Measurements from ENCODE around the gene SENP2.
"Not testable (repeated sequence)": the region's sequence is repeated elsewhere in the genome, so short reads cannot be mapped to it uniquely, and the experiment has no call there.

The SENP2 gene

DNA sequence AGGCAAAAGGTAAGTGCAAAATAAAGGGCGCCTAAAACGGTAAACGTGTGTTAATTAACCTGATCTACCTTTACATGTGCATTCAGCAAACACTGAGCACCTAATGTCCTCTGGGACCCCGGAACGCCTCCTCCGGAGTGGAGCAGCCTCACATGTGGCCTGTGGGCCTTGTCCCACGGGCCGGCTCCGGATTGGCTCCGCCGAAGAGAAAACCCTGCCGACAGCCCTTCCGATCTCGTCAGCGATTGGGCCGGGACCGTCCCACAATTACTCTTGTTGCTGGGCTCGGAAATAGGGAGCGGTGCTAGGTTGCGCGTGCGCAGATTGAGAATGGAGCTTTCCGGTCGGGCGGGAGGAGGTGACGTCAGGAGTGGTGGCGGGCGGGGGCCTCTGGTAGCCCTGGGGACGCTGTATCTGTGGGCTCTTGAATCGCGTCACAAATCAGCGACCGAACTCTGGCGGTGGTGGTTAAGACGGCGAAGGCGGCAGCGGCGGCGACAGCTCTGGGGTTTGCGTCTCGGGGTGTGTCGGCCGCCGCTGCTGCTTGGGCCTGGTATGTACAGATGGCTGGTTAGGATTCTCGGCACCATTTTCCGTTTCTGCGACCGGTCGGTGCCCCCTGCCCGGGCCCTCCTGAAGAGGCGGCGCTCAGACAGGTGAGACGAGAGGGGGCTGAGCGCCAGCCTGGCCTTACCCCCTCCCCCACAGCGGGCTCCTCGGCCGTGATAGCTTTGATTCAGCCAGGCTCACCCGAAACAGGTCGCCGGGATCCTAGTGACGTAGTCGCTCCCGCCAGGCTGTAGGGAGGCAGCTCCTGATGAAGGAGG is at the start of gene SENP2:
SENP2 (plus strand) TSS at position 437 of the 827 bp plus-strand sequence; CDS start at position 556, 119 bp downstream.
- peak; percentile 99 for DNase-seq (ENCODE audit: insufficient read length, low spot score)
- FAIRE-seq, result peak; percentile 76

DNA sequence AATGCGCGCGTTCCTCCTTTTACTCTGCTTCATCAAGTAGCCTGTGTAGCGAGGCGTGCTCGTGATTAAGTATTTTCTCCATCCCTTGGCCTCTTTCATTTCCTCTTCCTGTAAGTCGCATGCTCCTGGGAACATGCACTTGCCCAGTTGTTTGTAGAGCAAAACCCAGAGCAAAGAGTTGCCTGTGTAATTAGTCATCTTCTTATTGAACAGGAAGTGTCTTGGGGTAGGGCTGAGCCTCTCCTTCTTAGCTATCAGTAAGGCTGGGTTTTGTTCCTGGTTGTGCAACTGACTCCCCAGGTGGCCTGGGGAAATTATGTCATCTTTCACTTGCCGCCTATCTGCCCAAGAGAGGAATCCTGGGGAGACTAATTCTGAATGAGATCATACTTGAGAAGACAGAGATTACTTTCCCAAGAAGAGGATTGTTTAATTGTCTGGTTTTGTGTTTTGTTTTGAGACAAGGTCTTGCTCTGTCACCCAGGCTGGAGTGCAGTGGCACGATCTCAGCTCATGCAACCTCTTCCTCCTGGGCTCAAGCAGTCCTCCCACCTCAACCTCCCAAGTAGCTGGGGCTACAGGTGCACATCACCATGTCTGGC is 48.6 kb upstream of the SENP2 start:
- FAIRE-seq, result peak; percentile 26
- peak; percentile 76 for DNase-seq (ENCODE audit: insufficient read length, low spot score)

DNA sequence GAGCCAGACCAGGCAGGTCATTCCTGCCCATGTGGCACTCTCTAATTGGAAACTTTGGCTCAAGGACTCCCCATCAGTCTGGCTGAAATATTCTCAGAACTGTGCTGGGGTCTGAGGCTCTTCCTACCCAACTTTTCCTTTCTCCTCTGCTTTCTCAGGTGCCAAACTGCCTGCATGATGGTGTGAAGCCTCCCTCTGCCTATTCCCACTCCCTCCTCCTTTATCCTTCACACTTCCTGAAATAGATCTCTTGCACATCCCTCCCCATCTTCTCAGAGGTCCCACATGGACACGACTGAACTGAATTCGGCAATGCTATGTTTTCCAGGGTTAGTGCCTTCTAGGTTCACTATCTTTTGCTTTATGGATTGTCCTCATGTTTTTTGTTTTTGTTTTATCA is 46.2 kb upstream of the SENP2 start:
- DNase-seq (ENCODE audit: insufficient read length, low spot score) (no peak), FAIRE-seq (no peak)

GRCh38 chr3:185540695-185541094 is 45.4 kb upstream of the SENP2 start:
- DNase-seq (ENCODE audit: insufficient read length, low spot score) (no peak), FAIRE-seq (no peak)

DNA sequence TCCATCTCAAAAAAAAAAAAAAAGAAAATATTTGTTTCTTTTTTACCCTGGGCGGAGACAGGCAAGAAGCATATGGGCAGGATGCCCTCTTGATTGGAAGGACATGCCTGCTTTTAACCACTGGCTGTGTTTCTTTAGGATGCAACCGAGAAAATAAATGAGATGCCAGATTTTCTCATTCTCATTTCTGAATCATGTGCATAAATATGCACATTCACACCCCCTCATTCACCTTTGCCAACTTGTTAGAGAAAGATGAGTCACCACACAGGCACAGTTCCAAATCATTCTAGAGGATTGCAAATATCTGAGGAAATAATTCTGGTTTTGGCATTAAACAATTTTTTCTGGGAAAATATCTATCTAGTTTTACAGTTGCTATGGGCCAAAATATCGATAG is 37.0 kb upstream of the SENP2 start:
- peak; percentile 85 for DNase-seq (ENCODE audit: insufficient read length, low spot score)

GRCh38 chr3:185549651-185550111 is 36.4 kb upstream of the SENP2 start:
- DNase-seq (ENCODE audit: insufficient read length, low spot score), result no peak
- no peak for FAIRE-seq

More for the DNA sequence above, 37.0 kb upstream of the SENP2 start:
- FAIRE-seq, result no peak

- FAIRE-seq, result no peak
- DNase-seq (ENCODE audit: insufficient read length, low spot score), result peak; percentile 45
Measured at GRCh38 chr3:185552358-185552877, 33.7 kb upstream of the SENP2 start, which contains the start of gene LIPH. LIPH (minus strand) TSS chr3:185552588; CDS start chr3:185552471, 117 bp downstream.

GRCh38 chr3:185555101-185555501 is 31.0 kb upstream of the SENP2 start:
- DNase-seq (ENCODE audit: insufficient read length, low spot score) (no peak), FAIRE-seq (no peak)

DNA sequence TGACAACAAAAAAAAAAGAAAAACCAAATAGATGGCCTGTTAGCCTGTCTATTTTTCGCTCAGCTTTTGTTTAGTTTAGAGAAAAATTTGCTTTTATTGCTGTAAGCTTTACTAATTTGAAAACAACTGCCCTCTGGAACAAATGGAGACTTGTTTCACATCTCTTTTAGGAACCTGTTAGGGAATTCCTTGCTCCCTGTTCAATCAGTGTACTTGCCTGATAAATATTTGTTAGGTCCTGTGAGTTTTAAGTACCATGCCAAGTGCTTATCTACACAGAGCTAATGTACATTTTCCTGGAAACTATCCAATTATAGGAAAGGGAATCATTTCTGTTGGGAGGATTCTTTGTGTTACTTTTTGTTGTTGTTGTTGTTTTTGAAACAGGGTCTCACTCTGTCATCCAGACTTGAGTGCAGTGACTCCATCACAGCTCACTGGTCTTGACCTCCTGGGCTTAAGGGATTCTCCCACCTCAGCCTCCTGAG is 30.2 kb upstream of the SENP2 start:
- FAIRE-seq (no peak), DNase-seq (ENCODE audit: insufficient read length, low spot score) (no peak)

DNA sequence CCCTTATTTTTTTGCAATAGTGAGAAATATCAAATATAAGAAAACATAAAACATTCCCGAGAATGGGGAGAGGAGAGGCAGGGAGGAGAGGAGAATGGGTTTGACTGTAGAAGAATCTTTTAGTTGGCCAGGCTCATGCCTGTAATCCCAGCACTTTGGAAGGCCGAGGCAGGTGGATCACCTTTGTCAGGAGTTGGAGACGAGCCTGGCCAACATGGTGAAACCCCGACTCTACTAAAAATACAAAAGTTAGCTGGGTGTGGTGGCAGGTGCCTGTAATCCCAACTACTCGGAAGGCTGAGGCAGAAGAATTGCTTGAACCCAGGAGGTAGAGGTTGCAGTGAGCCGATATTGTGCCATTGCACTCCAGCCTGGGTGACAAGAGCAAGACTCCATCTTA is 29.5 kb upstream of the SENP2 start:
- FAIRE-seq; DNase-seq (ENCODE audit: insufficient read length, low spot score): not testable (repeated sequence)

DNA sequence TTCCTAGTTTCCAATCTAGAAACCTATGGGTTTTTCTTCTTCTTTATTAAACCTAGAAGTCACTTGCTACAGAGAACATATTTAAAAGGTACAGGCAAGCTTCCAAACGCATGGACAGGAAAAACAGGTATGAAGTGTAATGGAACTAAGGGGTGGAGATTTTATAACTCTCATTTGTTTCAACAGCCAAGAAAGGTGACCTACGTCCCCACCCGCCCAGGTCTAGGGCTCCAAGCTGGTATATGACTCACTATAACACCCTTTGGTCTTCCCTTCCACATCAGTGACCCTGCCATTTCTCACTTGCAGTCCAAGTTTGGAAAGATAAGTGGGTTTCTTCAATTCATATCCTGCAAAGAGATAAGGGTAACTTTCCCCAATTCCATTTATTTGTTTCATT is 27.7 kb upstream of the SENP2 start:
- FAIRE-seq (no peak), DNase-seq (ENCODE audit: insufficient read length, low spot score) (no peak)

GRCh38 chr3:185559706-185560090 is 26.4 kb upstream of the SENP2 start:
- no peak for DNase-seq (ENCODE audit: insufficient read length, low spot score)
- no peak for FAIRE-seq

DNA sequence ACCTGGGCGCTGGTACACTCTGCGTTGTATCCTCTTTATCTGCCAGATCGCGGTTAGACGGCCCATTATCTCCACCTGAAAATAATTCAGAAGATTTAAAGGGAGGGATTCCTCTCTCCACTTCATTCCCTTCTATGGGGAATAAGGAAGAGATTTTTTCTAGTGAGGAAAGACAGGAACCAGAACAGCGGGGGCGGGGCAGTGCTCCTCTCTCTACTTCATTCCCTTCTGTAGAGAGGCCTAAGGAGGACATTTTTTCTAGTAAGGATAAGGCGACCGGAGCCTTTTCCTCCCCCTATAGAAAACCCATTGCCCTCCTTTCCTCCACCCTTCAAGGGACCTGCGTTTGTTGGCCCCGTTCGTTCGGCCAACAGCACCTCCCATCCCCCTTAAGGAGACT is 25.4 kb upstream of the SENP2 start:
- DNase-seq (ENCODE audit: insufficient read length, low spot score) (no peak), FAIRE-seq (no peak)

- FAIRE-seq, result no peak
Measured at GRCh38 chr3:185561374-185561943, 24.6 kb upstream of the SENP2 start.

GRCh38 chr3:185561958-185562357 is 24.1 kb upstream of the SENP2 start:
- no peak for DNase-seq (ENCODE audit: insufficient read length, low spot score)
- FAIRE-seq, result no peak

More at GRCh38 chr3:185561374-185561943, 24.6 kb upstream of the SENP2 start:
- no peak for DNase-seq (ENCODE audit: insufficient read length, low spot score)

GRCh38 chr3:185572183-185572582 is 13.9 kb upstream of the SENP2 start:
- no peak for DNase-seq (ENCODE audit: insufficient read length, low spot score)

GRCh38 chr3:185575108-185575869 is 10.8 kb upstream of the SENP2 start:
- not testable (repeated sequence) for DNase-seq (ENCODE audit: insufficient read length, low spot score); FAIRE-seq

More at GRCh38 chr3:185572183-185572582, 13.9 kb upstream of the SENP2 start:
- no peak for FAIRE-seq

- DNase-seq (ENCODE audit: insufficient read length, low spot score) (no peak), FAIRE-seq (no peak)
Measured at GRCh38 chr3:185582236-185582635, 3.9 kb upstream of the SENP2 start.

DNA sequence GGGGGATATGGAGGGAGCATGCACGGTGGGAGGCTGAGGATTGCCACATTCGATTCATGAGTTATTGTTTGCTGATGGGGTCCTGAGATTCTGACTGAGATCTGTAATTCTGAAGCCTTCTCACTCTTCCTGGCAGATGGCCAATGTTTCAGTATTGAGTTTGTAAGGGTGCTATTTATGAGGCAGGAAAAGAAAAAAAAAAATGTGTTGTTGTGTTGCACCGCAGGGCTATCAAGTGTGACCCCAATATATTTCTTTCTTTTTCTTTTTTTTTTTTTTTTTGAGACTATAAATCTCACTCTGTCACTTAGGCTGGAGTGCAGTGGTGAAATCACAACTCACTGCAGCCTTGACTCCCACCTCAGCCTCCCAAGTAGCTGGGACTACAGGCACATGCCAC is 3.2 kb upstream of the SENP2 start:
- FAIRE-seq (no peak), DNase-seq (ENCODE audit: insufficient read length, low spot score) (no peak)

DNA sequence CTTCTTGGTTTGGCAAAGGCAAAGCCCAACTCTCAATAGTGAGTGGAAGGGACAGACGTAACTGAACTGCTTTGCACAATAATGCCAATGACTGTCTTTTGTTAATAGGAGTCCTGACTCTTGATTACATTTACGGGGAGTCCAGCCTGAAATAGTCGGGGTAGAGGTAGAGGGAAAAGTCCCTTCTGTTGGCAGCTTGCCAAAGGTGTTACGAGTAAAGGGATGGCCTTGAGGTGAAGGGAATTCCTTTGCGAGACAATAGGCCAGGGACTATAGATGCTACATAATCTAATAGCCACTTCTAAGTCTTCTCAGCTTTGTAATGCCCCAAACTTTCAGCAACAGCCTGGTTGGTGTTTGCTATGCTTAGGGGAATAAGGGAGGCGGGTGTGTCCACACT is 2.2 kb upstream of the SENP2 start:
- DNase-seq (ENCODE audit: insufficient read length, low spot score) (no peak), FAIRE-seq (no peak)
